HepG2 (cell line): Measurements from ENCODE around the gene GDF7. TPM values are rescaled to one million over a fixed set of nuclear protein-coding genes. Genes with fewer than 3 reads are reported as not detected.

Source experiments
- DNMT1 ChIP-seq: sonication (generic); formaldehyde crosslinking; IDR thresholded peaks from 2 replicates; pipeline ENCODE4 v1.5.1; 2020; ENCODE audit warnings: mild to moderate bottlenecking, missing genetic modification reagents
- GMEB1 ChIP-seq: sonication (generic); formaldehyde crosslinking; IDR thresholded peaks from 2 replicates; pipeline ENCODE4 v1.5.1; 2020; ENCODE audit warnings: missing genetic modification reagents, mild to moderate bottlenecking, borderline replicate concordance
- HOMEZ ChIP-seq: IDR thresholded peaks from 2 replicates; pipeline ENCODE4 v1.6.1; 2016; ENCODE audit warnings: low read depth
- HOXA3 ChIP-seq: sonication (generic); formaldehyde crosslinking; IDR thresholded peaks from 2 replicates; pipeline ENCODE4 v1.5.0; 2020; ENCODE audit warnings: missing genetic modification reagents
- JUN ChIP-seq: sonication (generic); formaldehyde crosslinking; IDR thresholded peaks from 2 replicates; pipeline ENCODE4 v1.4.0; 2020; ENCODE audit warnings: mild to moderate bottlenecking, missing genetic modification reagents
- NFYC ChIP-seq: IDR thresholded peaks from 2 replicates; pipeline ENCODE4 v1.6.1; 2016; ENCODE audit warnings: missing genetic modification reagents, missing compliant biosample characterization
- NRL ChIP-seq: sonication (generic); formaldehyde crosslinking; IDR thresholded peaks from 2 replicates; pipeline ENCODE4 v1.5.0; 2020; ENCODE audit warnings: missing genetic modification reagents, mild to moderate bottlenecking, moderate library complexity, borderline replicate concordance
- RXRB ChIP-seq: IDR thresholded peaks from 2 replicates; pipeline ENCODE4 v1.6.1; 2016; ENCODE audit warnings: borderline replicate concordance, missing genetic modification reagents, missing compliant biosample characterization
- SIX1 ChIP-seq: sonication (generic); formaldehyde crosslinking; IDR thresholded peaks from 2 replicates; pipeline ENCODE4 v1.4.0; 2020; ENCODE audit warnings: missing genetic modification reagents, borderline replicate concordance
- SUZ12 ChIP-seq: fragments of 150-350 bp; IDR thresholded peaks from 2 replicates; pipeline ENCODE4 v1.6.1; 2014; ENCODE audit warnings: low read depth, low read length
- TRIM24 ChIP-seq: sonication (generic); formaldehyde crosslinking; IDR thresholded peaks from 2 replicates; pipeline ENCODE4 v1.8.0; 2022; ENCODE audit warnings: mild to moderate bottlenecking, missing genetic modification reagents
- XBP1 ChIP-seq: sonication (generic); formaldehyde crosslinking; IDR thresholded peaks from 2 replicates; pipeline ENCODE4 v1.5.0; 2020; ENCODE audit warnings: missing genetic modification reagents
- ZBED4 ChIP-seq: sonication (generic); formaldehyde crosslinking; IDR thresholded peaks from 2 replicates; pipeline ENCODE4 v1.4.0; 2020; ENCODE audit warnings: missing genetic modification reagents, borderline replicate concordance
- ZNF12 ChIP-seq: sonication (generic); formaldehyde crosslinking; IDR thresholded peaks from 2 replicates; pipeline ENCODE4 v1.5.0; 2020; ENCODE audit warnings: missing genetic modification reagents
- ZNF280B ChIP-seq: sonication (generic); formaldehyde crosslinking; IDR thresholded peaks from 2 replicates; pipeline ENCODE4 v1.5.0; 2020; ENCODE audit warnings: missing genetic modification reagents, mild to moderate bottlenecking, borderline replicate concordance
- ZNF616 ChIP-seq: sonication (generic); formaldehyde crosslinking; IDR thresholded peaks from 2 replicates; pipeline ENCODE4 v1.5.0; 2020; ENCODE audit warnings: low read depth, mild to moderate bottlenecking, missing genetic modification reagents
- ZSCAN20 ChIP-seq: sonication (generic); formaldehyde crosslinking; IDR thresholded peaks from 2 replicates; pipeline ENCODE4 v1.4.0; 2020; ENCODE audit warnings: missing genetic modification reagents, mild to moderate bottlenecking, borderline replicate concordance
- polyA plus RNA-seq, 8 experiments: library from polyadenylated mRNA; depleted of rRNA in 3 of 8; stranded (reverse) in 7 of 8; unstranded in 1 of 8; fragments of >200 nt; fragmentation: Illumina TruSeq in 4 of 8; extraction: Trizol in 4 of 8; gene quantifications; 2 replicates each; pipeline versions ENCODE4 v1.2.1 to v1.2.3, GENCODE V29; 2011 to 2016; ENCODE audit warnings: low read depth in 4 of 8, missing spikeins in 1 of 8, mixed read lengths in 1 of 8; ENCODE audit not compliant: insufficient read depth in 1 of 8
- total RNA-seq, 5 experiments: library from RNA; depleted of rRNA; stranded (reverse); fragments of >200 nt; fragmentation: Illumina TruSeq; extraction: Trizol; gene quantifications; 2 replicates each; pipeline ENCODE4 v1.2.3, GENCODE V29; 2016; ENCODE audit warnings: low read depth in 1 of 5
- TF ChIP-seq, protein P1 (sequence below): sonication (generic); formaldehyde crosslinking; IDR thresholded peaks from 2 replicates; pipeline ENCODE4 v1.5.0; 2020; ENCODE audit warnings: missing genetic modification reagents

Gene GDF7
- total and polyA plus RNA-seq, 2 of the 13 experiments (the other 11 are each of a cell fraction or from before 2014, with no cell fraction given), result 1.6 to 15.0 TPM

DNA sequence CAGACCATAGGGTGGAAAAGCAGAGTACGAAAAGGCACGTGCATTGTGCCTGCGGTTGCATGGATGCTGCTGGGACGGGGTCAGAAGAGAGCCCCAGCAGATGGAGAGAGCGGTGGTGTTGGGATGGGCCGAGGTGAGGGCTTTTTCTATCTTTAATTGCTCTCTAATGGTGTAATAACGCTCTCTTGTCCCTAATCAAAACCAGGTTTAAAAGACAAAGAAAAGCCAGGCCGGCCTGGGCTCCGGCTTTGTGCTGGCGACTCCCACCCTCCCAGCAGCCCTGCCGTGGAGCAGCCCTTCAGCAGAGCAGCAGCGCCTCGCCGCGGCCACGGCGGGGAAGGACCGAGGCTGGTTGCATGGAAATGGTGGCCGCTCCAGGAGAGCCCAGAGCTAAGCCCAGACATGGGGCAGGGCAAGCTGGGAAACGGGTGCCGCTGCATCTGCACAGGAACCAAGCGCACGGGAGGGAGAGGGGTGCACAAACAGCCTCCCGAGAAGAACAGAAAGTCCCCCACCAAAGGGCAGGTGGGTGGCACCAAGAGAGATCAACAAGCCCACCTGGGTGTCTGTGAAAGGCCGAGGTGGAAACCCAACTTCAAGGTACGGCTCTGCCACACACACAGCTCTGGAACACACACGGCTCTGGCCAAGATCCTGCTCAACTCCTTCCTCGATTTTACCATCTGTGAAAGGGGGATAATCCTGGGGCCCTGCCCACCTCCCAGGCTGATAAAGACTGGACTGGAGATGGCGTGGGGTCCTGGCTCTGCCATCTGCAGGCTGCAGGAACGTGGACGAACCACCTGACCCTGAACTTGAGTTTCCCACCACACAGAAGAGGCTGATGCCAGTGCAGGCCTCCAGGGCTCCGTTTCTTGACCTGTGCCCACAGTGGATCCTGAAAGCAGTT, 31.0 kb upstream of the GDF7 start (continued):
- TF ChIP-seq GMEB1 (CRISPR knock-in tag) (peak; percentile 39; the same call in 1 of the 2 replicates), TRIM24 (no peak), SUZ12 (no peak), DNMT1 (CRISPR knock-in tag) (peak; percentile 95; the same call in 1 of the 2 replicates), ZNF280B (CRISPR knock-in tag) (peak; percentile 79; the same call in 1 of the 2 replicates), RXRB (CRISPR knock-in tag) (peak; percentile 84; the same call in 1 of the 2 replicates), ZSCAN20 (CRISPR knock-in tag) (no peak), NFYC (no peak), ZBED4 (0 out of 2 replicates have a peak, but pooled peaks have one; percentile 62), JUN (no peak), XBP1 (CRISPR knock-in tag) (no peak), SIX1 (CRISPR knock-in tag) (peak; percentile 38; the same call in 1 of the 2 replicates), ZNF616 (CRISPR knock-in tag) (peak; percentile 85; the same call in 1 of the 2 replicates), HOMEZ (CRISPR knock-in tag) (peak; percentile 68), NRL (CRISPR knock-in tag) (peak; percentile 97), ZNF12 (peak; percentile 50; the same call in 1 of the 2 replicates), HOXA3 (CRISPR knock-in tag) (peak; percentile 83)
- TF ChIP-seq, protein P1, sequence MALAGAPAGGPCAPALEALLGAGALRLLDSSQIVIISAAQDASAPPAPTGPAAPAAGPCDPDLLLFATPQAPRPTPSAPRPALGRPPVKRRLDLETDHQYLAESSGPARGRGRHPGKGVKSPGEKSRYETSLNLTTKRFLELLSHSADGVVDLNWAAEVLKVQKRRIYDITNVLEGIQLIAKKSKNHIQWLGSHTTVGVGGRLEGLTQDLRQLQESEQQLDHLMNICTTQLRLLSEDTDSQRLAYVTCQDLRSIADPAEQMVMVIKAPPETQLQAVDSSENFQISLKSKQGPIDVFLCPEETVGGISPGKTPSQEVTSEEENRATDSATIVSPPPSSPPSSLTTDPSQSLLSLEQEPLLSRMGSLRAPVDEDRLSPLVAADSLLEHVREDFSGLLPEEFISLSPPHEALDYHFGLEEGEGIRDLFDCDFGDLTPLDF (CRISPR knock-in tag), result no peak
